GM12878 (cell line): Measurements from ENCODE around the gene RAPGEF1. TPM values are rescaled to one million over a fixed set of nuclear protein-coding genes. Genes with fewer than 3 reads are reported as not detected.

ENCODE experiments used
- ATAC-seq: fragments of 200-7000 bp; cut with Tn5 transposase; 3 replicates; pipeline ENCODE4 v1.9.1; 2020; ENCODE audit warnings: mild to moderate bottlenecking, moderate library complexity
- BruUV-seq: library from RNA; stranded (reverse); fragments of 400-500 nt; replicated peaks from 2 replicates; lab custom pipeline; 2021; lab: Mats Ljungman, UMichigan
- CTCF ChIA-PET: fragments of 300-600 bp; sonication (Branson Sonifier 250); formaldehyde crosslinking; extraction: SDS; loops from one replicate; lab custom pipeline; 2021; ENCODE audit warnings: inconsistent platforms; lab: Yijun Ruan, JAX
- POLR2A ChIA-PET: fragments of 350-600 bp; formaldehyde crosslinking; extraction: SDS; loops from one replicate; lab custom pipeline; 2021; ENCODE audit warnings: inconsistent platforms; lab: Charles Lee
- RAD21 ChIA-PET: fragments of 300-600 bp; sonication (Branson Sonifier 250); formaldehyde crosslinking; loops from one replicate; lab custom pipeline; 2023; ENCODE audit warnings: antibody characterized with exemption; ENCODE audit not compliant: unreplicated experiment; lab: Charles Lee
- SMC1A ChIA-PET: fragments of 300-600 bp; sonication (Branson Sonifier 250); formaldehyde crosslinking; loops from one replicate; lab custom pipeline; 2023; ENCODE audit not compliant: unreplicated experiment, uncharacterized antibody; lab: Charles Lee
- DNase-seq: peaks from one replicate; pipeline ENCODE4 v3.0.0-alpha.2; 2011; ENCODE audit warnings: low read depth, low spot score
- FAIRE-seq: peaks from 3 replicates; lab custom pipeline; 2011; peaks lifted over from hg19 to GRCh38; lab: Jason Lieb, UNC
- H2AFZ ChIP-seq: 2 replicates; pipeline ENCODE4 v1.6.0; 2011; ENCODE audit warnings: low read depth, low read length, control low read depth; ENCODE audit not compliant: control insufficient read depth
- H3K27ac ChIP-seq: 2 replicates; pipeline ENCODE4 v1.5.1; 2011; ENCODE audit warnings: control low read depth; ENCODE audit not compliant: control insufficient read depth, insufficient read depth
- H3K27me3 ChIP-seq, 2 experiments: replicated peaks in 1 of 2; 2 replicates each; pipeline versions ENCODE4 v1.6.0 to v1.6.1; 2011; ENCODE audit warnings: low read length in 1 of 2; ENCODE audit not compliant: control insufficient read depth in 2 of 2, insufficient read depth in 2 of 2
- H3K36me3 ChIP-seq, 2 experiments: 2 replicates each; pipeline ENCODE4 v1.5.1; 2011; ENCODE audit warnings: low read length in 1 of 2; ENCODE audit not compliant: control insufficient read depth in 2 of 2, insufficient read depth in 2 of 2
- H3K4me1 ChIP-seq: 2 replicates; pipeline ENCODE4 v1.6.1; 2011; ENCODE audit warnings: mild to moderate bottlenecking, low read length, moderate library complexity, mixed read lengths; ENCODE audit not compliant: control insufficient read depth, insufficient read depth
- H3K4me2 ChIP-seq: 2 replicates; pipeline ENCODE4 v1.6.0; 2011; ENCODE audit warnings: control low read depth; ENCODE audit not compliant: control insufficient read depth, insufficient read depth
- H3K4me3 ChIP-seq: fragments of 200-600 bp; sonication (generic); 2 replicates; pipeline ENCODE4 v1.5.1; 2016
- H3K79me2 ChIP-seq: 2 replicates; pipeline ENCODE4 v1.6.0; 2011; ENCODE audit warnings: low read length; ENCODE audit not compliant: control insufficient read depth, insufficient read depth
- H3K9ac ChIP-seq: 2 replicates; pipeline ENCODE4 v1.8.0; 2011; ENCODE audit warnings: low read length, control low read depth, mixed read lengths; ENCODE audit not compliant: control insufficient read depth, insufficient read depth
- H3K9me3 ChIP-seq: replicated peaks from 3 replicates; pipeline ENCODE4 v1.5.1; 2011; ENCODE audit warnings: mild to moderate bottlenecking, low read length; ENCODE audit not compliant: control insufficient read depth, insufficient read depth
- H4K20me1 ChIP-seq: 2 replicates; pipeline ENCODE4 v1.6.0; 2011; ENCODE audit not compliant: control insufficient read depth, insufficient read depth
- CREB1 ChIP-seq: IDR thresholded peaks from 2 replicates; pipeline ENCODE4 v1.6.1; 2012; ENCODE audit warnings: low read depth, mild to moderate bottlenecking, inconsistent platforms
- HCFC1 ChIP-seq: fragments of 150-350 bp; IDR thresholded peaks from 2 replicates; pipeline ENCODE4 v1.6.1; 2014; ENCODE audit warnings: low read length
- HDAC6 ChIP-seq: fragments of 200-600 bp; sonication (generic); IDR thresholded peaks from one replicate; pipeline ENCODE4 v1.8.0; 2017; ENCODE audit warnings: antibody characterized with exemption; ENCODE audit not compliant: unreplicated experiment
- HDGF ChIP-seq: fragments of 450-650 bp; IDR thresholded peaks from 2 replicates; pipeline ENCODE4 v1.6.1; 2016; ENCODE audit warnings: antibody characterized with exemption
- RBBP5 ChIP-seq: fragments of 200-600 bp; sonication (generic); conservative IDR thresholded peaks from 2 replicates; pipeline ENCODE4 v1.6.1; 2016
- SMC3 ChIP-seq: IDR thresholded peaks from 2 replicates; pipeline ENCODE4 v1.6.1; 2011; ENCODE audit warnings: low read length, improper control_type of control experiment, borderline replicate concordance
- TAF1 ChIP-seq: IDR thresholded peaks from 2 replicates; pipeline ENCODE4 v1.6.1; 2011; ENCODE audit warnings: mild to moderate bottlenecking, low read depth, low read length, borderline replicate concordance
- TARDBP ChIP-seq: IDR thresholded peaks from 2 replicates; pipeline ENCODE4 v1.6.1; 2016; ENCODE audit warnings: borderline replicate concordance
- TBL1XR1 ChIP-seq: IDR thresholded peaks from 2 replicates; pipeline ENCODE4 v1.6.1; 2012; ENCODE audit warnings: low read depth, low read length, improper control_type of control experiment
- TCF3 ChIP-seq: IDR thresholded peaks from 2 replicates; pipeline ENCODE4 v1.6.1; 2012; ENCODE audit warnings: low read depth, mild to moderate bottlenecking, low read length, borderline replicate concordance; ENCODE audit not compliant: insufficient read depth
- ZBED1 ChIP-seq: IDR thresholded peaks from 2 replicates; pipeline ENCODE4 v1.6.1; 2016; ENCODE audit warnings: borderline replicate concordance
- ZBTB4 ChIP-seq: fragments of 450-650 bp; formaldehyde crosslinking; IDR thresholded peaks from 2 replicates; pipeline ENCODE4 v1.4.0; 2022; ENCODE audit warnings: mild to moderate bottlenecking, moderate library complexity
- WGBS: methylation state at CpG from one replicate; pipeline ENCODE4 v1.1.6; 2016; ENCODE audit warnings: low lambda C conversion rate; ENCODE audit not compliant: insufficient replicate concordance, insufficient coverage; ENCODE audit errors: missing lambda C conversion rate; 5-methylcytosine and 5-hydroxymethylcytosine counted together
- in situ Hi-C: fragments of 300-500 bp; cut with MboI; formaldehyde crosslinking; loops from 9 replicates; pipeline ENCODE4 v1.14.3; 2018; ENCODE audit warnings: mixed read lengths
- intact Hi-C: fragments of 100-400 bp; cut with micrococcal nuclease; formaldehyde crosslinking; loops from one replicate; pipeline ENCODE4 v1.14.2; 2022; ENCODE audit not compliant: unreplicated experiment
- polyA plus RNA-seq, 11 experiments: library from polyadenylated mRNA; depleted of rRNA in 4 of 11; unstranded in 6 of 11; stranded (reverse) in 5 of 11; fragments of >200 nt; fragmentation: Nextera tagmentation in 4 of 11; fragmentation: Illumina TruSeq in 1 of 11; extraction: Ambion mirVana in 4 of 11; extraction: Trizol in 1 of 11; gene quantifications; 1 replicate in 1 of 11; 2 replicates in 10 of 11; pipeline versions ENCODE4 v1.2.1 to v1.2.3, GENCODE V29; 2011 to 2016; ENCODE audit warnings: inconsistent platforms in 2 of 11, missing spikeins in 2 of 11, low read depth in 1 of 11
- total RNA-seq, 4 experiments: library from RNA; depleted of rRNA in 3 of 4; stranded (reverse); fragments of >200 nt in 3 of 4; fragmentation: Illumina TruSeq in 1 of 4; extraction: Trizol in 1 of 4; gene quantifications; 2 replicates each; pipeline versions ENCODE4 v1.2.1 to v1.2.3, GENCODE V29; 2013 to 2021

RAPGEF1 gene
- total and polyA plus RNA-seq, 10 of the 15 experiments (the other 5 are each of a cell fraction or from before 2014, with no cell fraction given), result 0.42 to 113 (median 45.9) TPM

GRCh38 chr9:131732061-131732526, 7.8 kb downstream of the RAPGEF1 start (continued):
- TF ChIP-seq ZBTB4 (CRISPR knock-in tag) (no peak), HDGF (peak; percentile 67; the same call in 1 of the 2 replicates), RBBP5 (no peak), SMC3 (no peak), TAF1 (no peak)

GRCh38 chr9:131731644-131732043, 8.2 kb downstream of the RAPGEF1 start:
- Histone ChIP-seq H3K9me3 (no peaks in the 10 kb centered on the region), H3K4me3 (peak overlapping the region; percentile 72), H3K79me2 (peaks cover 94% of the 10 kb centered on the region), H3K27me3 (no peaks in the 10 kb centered on the region), H3K27ac (peak overlapping the region; percentile 99), H3K36me3 (no peaks in the 10 kb centered on the region; a peak in 1 of 4 replicates), H3K4me1 (peaks cover 78% of the 10 kb centered on the region), H3K4me2 (peak overlapping the region; percentile 97), H2AFZ (no peak overlapping the region; the same call in 1 of the 2 replicates), H4K20me1 (no peaks in the 10 kb centered on the region), H3K9ac (peak overlapping the region; percentile 77)
- CTCF ChIA-PET, result interaction anchor here (0.7 to 17.1 kb wide), 11 partner anchors 9 to 109 kb away, joined by 3 to 197 read pairs (median 5); no protein-coding TSS in a partner anchor
- no peak for TF ChIP-seq HCFC1
- TF ChIP-seq ZBED1, result no peak
- TF ChIP-seq TARDBP, result no peak
- TF ChIP-seq TCF3, result 0 out of 2 replicates have a peak, but pooled peaks have one; percentile 2
- TF ChIP-seq HDAC6, result no peak
- no peak for TF ChIP-seq CREB1
- no peak for TF ChIP-seq TBL1XR1
- in situ Hi-C loops (no loop called here), intact Hi-C loops (loop anchor here (10.0 kb wide), 1 partner anchor 337 kb away; the partner anchor contains the start of gene PRRC2B)
- DNase-seq (no peak), FAIRE-seq (no peak), ATAC-seq (peak; percentile 0; the same call in 1 of the 3 replicates)
- SMC1A ChIA-PET, result interaction anchor here (0.6 to 21.2 kb wide), 12 partner anchors 7 to 244 kb away, joined by 3 to 535 read pairs (median 14); no protein-coding TSS in a partner anchor
- no TSS peak for BruUV-seq
- RAD21 ChIA-PET, result interaction anchor here (0.7 to 17.7 kb wide), 13 partner anchors 9 to 140 kb away, joined by 3 to 408 read pairs (median 10); no protein-coding TSS in a partner anchor
- POLR2A ChIA-PET, result interaction anchor here (0.6 to 17.4 kb wide), 7 partner anchors 13 to 130 kb away, joined by 3 to 291 read pairs (median 28); no protein-coding TSS in a partner anchor
- WGBS, result 2% methylated on average over 5 of the region's 5 CpGs
